Astrocyte of the spinal cord (primary cell): ENCODE data around the gene COMMD1.
"Not testable (repeated sequence)": the region's sequence is repeated elsewhere in the genome, so short reads cannot be mapped to it uniquely, and the experiment has no call there.

Experiments used
- DNase-seq: peaks from one replicate; pipeline ENCODE4 v3.0.0; 2011; ENCODE audit warnings: low read depth, low spot score
- H3K4me3 ChIP-seq: 2 replicates; pipeline ENCODE4 v1.5.1; 2011; ENCODE audit warnings: low read depth, mild to moderate bottlenecking, low read length, moderate library complexity
- in situ Hi-C: cut with HindIII; loops from 2 replicates; pipeline ENCODE4 v1.10.0; 2017; ENCODE audit warnings: low sequenced_read_pairs
- TF ChIP-seq, protein P1 (sequence below): IDR thresholded peaks from 2 replicates; pipeline ENCODE4 v1.5.1; 2012; ENCODE audit warnings: low read depth, mild to moderate bottlenecking, low read length, inconsistent platforms

COMMD1 gene

DNA sequence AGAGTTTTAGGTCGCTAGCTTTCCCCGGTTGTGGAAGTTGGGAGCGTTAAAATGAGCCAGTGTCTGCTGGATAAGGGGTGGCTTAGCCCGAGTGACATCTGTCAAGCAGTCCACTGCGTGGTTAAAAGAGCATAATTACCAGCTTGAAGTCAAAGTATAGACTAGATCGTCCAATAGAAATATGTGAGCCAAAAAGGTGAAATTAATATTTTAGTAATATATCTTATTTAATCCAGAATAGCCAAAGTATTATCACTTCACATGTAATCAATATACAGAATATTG, 654 bp downstream of the COMMD1 start:
- DNase-seq: no peak
- in situ Hi-C loops: no loop called here
- peak overlapping the region; percentile 88 for H3K4me3 ChIP-seq
- TF ChIP-seq, protein P1, sequence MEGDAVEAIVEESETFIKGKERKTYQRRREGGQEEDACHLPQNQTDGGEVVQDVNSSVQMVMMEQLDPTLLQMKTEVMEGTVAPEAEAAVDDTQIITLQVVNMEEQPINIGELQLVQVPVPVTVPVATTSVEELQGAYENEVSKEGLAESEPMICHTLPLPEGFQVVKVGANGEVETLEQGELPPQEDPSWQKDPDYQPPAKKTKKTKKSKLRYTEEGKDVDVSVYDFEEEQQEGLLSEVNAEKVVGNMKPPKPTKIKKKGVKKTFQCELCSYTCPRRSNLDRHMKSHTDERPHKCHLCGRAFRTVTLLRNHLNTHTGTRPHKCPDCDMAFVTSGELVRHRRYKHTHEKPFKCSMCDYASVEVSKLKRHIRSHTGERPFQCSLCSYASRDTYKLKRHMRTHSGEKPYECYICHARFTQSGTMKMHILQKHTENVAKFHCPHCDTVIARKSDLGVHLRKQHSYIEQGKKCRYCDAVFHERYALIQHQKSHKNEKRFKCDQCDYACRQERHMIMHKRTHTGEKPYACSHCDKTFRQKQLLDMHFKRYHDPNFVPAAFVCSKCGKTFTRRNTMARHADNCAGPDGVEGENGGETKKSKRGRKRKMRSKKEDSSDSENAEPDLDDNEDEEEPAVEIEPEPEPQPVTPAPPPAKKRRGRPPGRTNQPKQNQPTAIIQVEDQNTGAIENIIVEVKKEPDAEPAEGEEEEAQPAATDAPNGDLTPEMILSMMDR: no peak

DNA sequence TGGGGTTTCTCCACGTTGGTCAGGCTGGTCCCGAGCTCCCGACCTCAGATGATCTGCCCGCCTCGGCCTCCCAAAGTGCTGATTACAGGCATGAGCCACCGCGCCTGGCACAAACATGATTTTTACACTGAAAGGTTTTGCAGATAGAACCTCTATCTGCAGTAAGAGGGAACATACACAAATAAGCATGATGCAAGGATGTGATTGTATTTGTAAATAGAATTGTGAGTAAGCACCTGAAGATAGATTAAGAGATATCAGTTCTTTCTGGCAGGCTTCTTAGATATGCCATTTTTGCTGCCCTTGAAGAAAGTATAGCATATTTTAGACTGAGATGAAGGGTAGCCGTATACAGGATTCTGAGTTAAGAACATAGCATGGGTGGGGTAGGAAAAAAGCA, 3.6 kb downstream of the COMMD1 start:
- TF ChIP-seq, protein P1: no peak
- no peak for DNase-seq
- in situ Hi-C loops: no loop called here
- no peak overlapping the region for H3K4me3 ChIP-seq

DNA sequence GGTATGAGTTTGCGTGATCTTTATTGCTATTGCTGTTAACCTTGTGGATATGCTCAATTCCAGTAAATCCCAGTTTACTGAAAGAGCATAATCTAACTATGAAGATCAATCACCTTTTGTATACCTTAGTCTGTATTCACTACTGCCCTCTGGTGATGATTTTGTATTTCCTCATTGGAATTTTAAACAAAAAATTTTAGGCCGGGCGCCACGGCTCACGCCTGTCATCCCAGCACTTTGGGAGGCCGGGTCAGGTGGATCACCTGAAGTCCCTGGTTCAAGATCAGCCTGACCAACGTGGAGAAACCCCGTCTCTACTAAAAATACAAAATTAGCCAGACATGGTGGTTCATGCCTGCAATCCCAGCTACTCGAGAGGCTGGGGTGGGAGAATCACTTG, 5.1 kb downstream of the COMMD1 start:
- no peak for DNase-seq
- TF ChIP-seq, protein P1: peak; percentile 16
- in situ Hi-C loops: no loop called here

DNA sequence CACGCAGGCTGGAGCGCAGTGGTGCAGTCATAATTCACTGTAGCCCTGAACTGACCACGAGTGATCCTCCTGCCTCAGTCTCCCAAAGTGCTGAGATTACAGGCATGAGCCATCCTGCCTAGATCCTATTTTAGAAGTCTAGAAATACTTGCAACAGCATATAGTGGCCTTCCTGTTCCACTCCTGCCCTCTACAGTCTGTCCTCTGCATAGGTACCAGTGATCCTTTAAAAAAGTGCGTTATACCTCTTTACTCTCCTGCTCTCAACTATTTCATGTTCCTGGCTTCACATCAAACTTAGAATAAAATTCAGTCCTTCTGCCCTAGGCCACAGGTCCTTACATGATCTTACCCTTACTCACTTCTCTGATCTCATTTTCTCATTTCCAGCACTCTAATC, 6.0 kb downstream of the COMMD1 start:
- TF ChIP-seq, protein P1: no peak
- no peak overlapping the region for H3K4me3 ChIP-seq
- in situ Hi-C loops: no loop called here
- DNase-seq: no peak

More for the DNA sequence above, 5.1 kb downstream of the COMMD1 start:
- H3K4me3 ChIP-seq: no peak overlapping the region

DNA sequence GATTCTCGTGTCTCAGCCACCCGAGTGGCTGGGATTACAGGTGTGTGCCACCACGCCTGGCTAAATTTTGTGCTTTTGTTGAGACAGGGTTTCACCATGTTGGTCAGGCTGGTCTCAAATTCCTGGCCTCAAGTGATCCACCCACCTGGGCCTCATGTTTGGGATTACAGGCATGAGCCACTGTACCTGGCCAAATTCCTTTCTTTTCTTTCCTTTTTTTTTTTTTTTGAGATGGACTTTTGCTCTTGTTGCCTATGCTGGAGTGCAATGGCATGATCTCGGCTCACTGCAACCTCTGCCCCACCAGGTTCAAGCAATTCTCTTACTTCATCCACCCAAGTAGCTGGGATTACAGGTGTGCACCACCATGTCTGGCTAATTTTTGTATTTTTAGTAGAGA, 9.3 kb downstream of the COMMD1 start:
- in situ Hi-C loops, H3K4me3 ChIP-seq, DNase-seq: not testable (repeated sequence)

DNA sequence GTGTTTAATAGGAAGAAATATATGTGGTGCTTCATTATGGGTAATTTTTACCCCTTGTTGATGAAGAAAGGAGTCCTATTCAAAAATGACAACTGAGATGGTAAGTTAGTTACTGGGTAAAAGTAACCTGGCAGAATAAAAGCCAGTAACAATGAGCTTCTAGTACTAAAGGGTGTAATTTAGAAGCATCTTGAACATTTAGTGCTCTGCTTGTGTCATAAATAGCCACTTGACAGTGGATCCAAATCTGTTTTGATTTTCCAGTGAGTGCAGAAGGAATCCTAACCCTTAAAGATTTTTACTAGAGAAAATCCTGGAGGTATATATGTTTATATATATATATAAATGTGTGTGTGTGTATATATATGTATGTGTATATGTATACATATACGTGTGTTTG, 15.1 kb downstream of the COMMD1 start:
- in situ Hi-C loops: no loop called here
- no peak overlapping the region for H3K4me3 ChIP-seq
- TF ChIP-seq, protein P1: no peak
- DNase-seq: no peak

DNA sequence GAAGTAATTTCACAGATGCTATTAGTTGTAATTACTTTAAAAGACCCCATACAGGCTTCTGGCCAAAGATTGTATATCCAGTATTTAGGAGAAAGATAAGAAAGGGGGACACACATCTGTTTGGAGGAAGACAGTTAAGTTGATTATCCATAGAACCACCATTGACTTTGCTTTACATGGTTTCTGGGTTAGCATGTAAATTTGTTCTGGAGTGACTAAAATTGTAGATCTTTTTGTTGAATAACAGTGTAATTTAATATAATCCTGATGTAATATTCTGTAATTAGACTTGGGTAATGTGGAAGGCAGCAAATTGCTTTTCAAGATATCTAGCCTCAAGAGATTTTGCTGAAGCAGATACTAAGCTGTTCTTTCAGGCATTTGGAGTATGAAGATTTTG, 17.2 kb downstream of the COMMD1 start:
- in situ Hi-C loops: no loop called here
- TF ChIP-seq, protein P1: no peak
- H3K4me3 ChIP-seq: no peak overlapping the region
- no peak for DNase-seq
